Activated T-cell treated with anti-CD3 and anti-CD28 coated beads, Interleukin-2, amount 50 U/mL, for 72 hours (primary cell): ENCODE data around the gene GPR149. TPM values are rescaled to one million over a fixed set of nuclear protein-coding genes. Genes with fewer than 3 reads are reported as not detected.
"Not testable (repeated sequence)": the region's sequence is repeated elsewhere in the genome, so short reads cannot be mapped to it uniquely, and the experiment has no call there.

Experiments used
- ATAC-seq, 2 donors: fragments of 150-1000 bp; cut with Tn5 transposase; replicated peaks in 1 of 2; 2 replicates each; pipeline ENCODE4 v1.10.0; 2021; ENCODE audit warnings: moderate library complexity in 2 of 2, mild to moderate bottlenecking in 1 of 2
- DNase-seq, 2 donors: peaks; one replicate each; pipeline ENCODE4 v3.0.0; 2021 to 2022; ENCODE audit warnings: mixed read lengths in 1 of 2
- H3K27ac Mint-ChIP-seq: one replicate; pipeline ENCODE4 v1.8.0; 2022; ENCODE audit warnings: mild to moderate bottlenecking, moderate library complexity, mixed read lengths
- H3K27me3 Mint-ChIP-seq: one replicate; pipeline ENCODE4 v1.8.0; 2022; ENCODE audit warnings: low read depth, mixed read lengths
- H3K36me3 Mint-ChIP-seq, 2 donors: one replicate each; pipeline ENCODE4 v1.8.0; 2022; ENCODE audit warnings: mixed read lengths in 2 of 2, mild to moderate bottlenecking in 1 of 2; ENCODE audit not compliant: insufficient read depth in 2 of 2
- H3K4me1 Mint-ChIP-seq: one replicate; pipeline ENCODE4 v1.8.0; 2022; ENCODE audit warnings: low read depth, mixed read lengths
- H3K4me3 Mint-ChIP-seq, 2 donors: one replicate each; pipeline ENCODE4 v1.8.0; 2022; ENCODE audit warnings: mild to moderate bottlenecking in 2 of 2, mixed read lengths in 2 of 2, moderate library complexity in 2 of 2
- H3K9me3 Mint-ChIP-seq, 2 donors: one replicate each; pipeline ENCODE4 v1.8.0; 2022; ENCODE audit warnings: mixed read lengths in 2 of 2
- total RNA-seq, 2 donors: library from RNA; stranded (reverse); gene quantifications; one replicate each; pipeline ENCODE4 v1.2.3, GENCODE V29; 2022

The GPR149 gene, protein sequence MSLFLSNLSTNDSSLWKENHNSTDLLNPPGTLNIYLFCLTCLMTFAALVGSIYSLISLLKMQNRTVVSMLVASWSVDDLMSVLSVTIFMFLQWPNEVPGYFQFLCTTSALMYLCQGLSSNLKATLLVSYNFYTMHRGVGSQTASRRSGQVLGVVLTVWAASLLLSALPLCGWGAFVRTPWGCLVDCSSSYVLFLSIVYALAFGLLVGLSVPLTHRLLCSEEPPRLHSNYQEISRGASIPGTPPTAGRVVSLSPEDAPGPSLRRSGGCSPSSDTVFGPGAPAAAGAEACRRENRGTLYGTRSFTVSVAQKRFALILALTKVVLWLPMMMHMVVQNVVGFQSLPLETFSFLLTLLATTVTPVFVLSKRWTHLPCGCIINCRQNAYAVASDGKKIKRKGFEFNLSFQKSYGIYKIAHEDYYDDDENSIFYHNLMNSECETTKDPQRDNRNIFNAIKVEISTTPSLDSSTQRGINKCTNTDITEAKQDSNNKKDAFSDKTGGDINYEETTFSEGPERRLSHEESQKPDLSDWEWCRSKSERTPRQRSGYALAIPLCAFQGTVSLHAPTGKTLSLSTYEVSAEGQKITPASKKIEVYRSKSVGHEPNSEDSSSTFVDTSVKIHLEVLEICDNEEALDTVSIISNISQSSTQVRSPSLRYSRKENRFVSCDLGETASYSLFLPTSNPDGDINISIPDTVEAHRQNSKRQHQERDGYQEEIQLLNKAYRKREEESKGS
- not detected for total RNA-seq

DNA sequence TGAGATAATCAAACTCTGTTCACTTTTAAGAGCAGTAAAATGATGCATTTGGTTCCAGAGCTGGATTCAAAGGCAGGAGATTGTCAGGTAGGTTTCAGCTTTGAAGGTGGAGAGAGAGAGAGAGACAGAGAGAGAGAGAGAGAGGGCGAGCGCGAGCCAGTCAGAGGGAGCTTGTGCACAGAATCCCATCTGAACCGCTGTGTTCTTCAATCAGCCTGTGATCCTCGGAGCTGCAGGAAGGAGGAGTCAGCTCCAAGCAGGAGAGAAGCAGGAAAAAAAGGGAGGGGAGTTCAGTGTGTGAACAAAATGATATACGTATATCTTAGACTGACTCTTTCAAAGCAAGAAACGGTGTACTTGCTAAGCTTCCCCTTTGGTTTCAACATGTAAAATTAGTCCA lies at the start of gene GPR149:
Gene GPR149, minus strand, starts transcription at position 177 of the 400 bp plus-strand sequence. CDS start 575 bp downstream, outside the sequence.
- Mint-ChIP-seq H3K27me3 (peaks cover 46% of the 10 kb centered on the region), H3K36me3 (peaks cover 0 to 2% of the 10 kb centered on the region in 2 donors), H3K4me1 (no peaks in the 10 kb centered on the region), H3K4me3 (peak within 1 kb of the TSS in 1 of 2 donors; percentile 15), H3K27ac (no peak within 1 kb of the TSS), H3K9me3 (no peaks in the 10 kb centered on the region)
- no peak for DNase-seq
- ATAC-seq = no peak

DNA sequence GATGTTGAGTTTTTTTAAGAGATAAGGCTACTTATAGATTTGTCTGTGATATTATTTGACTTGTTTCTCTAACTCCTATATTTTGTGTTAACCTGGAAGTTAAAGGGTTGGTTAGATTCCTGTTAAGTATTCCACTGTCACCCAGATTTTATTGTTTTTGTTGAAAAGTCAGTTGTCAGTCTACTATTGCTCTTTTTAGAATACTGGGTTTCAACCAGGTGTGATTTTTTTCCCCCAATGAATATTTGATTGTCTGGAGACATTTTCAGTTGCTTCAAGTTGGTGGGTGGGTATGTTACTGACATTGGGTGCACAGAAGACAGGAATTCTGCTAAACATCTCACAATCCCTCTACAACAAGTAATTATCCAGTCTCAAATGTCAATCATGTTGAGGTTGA lies 43.8 kb upstream of the GPR149 start:
- Mint-ChIP-seq H3K4me1 (no peaks in the 10 kb centered on the region), H3K27ac (no peak overlapping the region), H3K36me3 (no peaks in the 10 kb centered on the region), H3K9me3 (peaks cover 2% of the 10 kb centered on the region in 2 donors), H3K4me3 (no peak overlapping the region), H3K27me3 (no peaks in the 10 kb centered on the region)
- DNase-seq (no peak), ATAC-seq (no peak)

DNA sequence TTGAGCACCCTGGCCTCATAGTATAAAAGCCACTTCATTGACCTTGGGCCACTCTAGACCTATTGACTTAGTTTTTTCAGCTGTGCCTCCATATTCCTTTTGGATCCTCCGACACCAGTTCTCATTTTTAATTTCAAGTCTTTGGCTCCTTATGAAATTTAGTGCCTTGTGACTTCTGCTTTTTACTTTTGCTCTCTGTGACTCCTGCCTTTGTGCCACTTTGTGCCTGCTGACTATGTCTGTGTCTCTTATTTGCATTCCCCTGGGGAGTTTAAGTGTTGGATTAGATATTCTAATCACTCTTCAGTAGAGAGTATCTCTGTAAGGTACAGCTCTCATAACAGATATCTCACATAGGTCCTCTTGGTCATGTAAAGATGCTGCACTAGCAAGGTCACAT lies 39.6 kb upstream of the GPR149 start:
- ATAC-seq (no peak), DNase-seq (no peak)
- no peaks in the 10 kb centered on the region for H3K4me1 Mint-ChIP-seq
- no peaks in the 10 kb centered on the region for H3K27me3 Mint-ChIP-seq
- H3K4me3 Mint-ChIP-seq = no peak overlapping the region
- H3K27ac Mint-ChIP-seq = no peak overlapping the region
- no peaks in the 10 kb centered on the region for H3K9me3 Mint-ChIP-seq
- H3K36me3 Mint-ChIP-seq = no peaks in the 10 kb centered on the region

DNA sequence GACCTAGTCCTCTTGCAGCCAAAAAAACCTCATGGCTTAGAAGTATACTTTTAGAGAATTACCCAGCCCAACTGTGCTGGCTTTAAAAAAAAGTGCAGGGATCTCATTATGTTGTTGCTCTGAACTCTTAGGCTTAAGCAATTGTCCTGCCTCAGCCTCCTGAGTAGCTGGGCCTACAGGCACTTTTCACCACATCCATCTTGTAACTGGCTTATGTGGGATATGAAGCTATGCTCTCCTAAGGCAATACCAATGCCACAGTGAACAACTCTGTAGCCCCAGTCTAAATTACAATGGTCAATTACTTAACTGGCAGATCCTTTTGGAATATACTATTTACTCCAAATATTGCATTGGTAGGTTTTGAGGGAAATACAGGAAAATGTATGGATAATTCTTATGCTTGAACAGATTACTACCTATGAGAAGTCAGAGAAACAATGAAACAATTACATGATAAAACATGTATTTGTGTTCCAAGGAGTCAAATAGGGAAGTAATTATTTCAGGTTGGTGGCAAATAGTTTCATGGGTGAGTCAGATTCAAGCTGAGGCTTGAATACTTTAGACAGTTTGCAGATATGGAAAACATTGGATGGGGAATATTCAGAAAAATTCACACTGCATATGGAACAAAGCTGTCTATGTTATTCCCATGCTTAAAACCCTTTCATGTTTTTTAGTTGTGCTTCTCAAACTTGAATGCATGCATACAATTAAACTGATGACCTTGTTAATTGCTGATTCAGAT lies 34.6 kb upstream of the GPR149 start:
- no peaks in the 10 kb centered on the region for H3K36me3 Mint-ChIP-seq
- no peaks in the 10 kb centered on the region for H3K4me1 Mint-ChIP-seq
- H3K9me3 Mint-ChIP-seq = no peaks in the 10 kb centered on the region
- no peaks in the 10 kb centered on the region for H3K27me3 Mint-ChIP-seq
- H3K4me3 Mint-ChIP-seq = no peak overlapping the region
- no peak overlapping the region for H3K27ac Mint-ChIP-seq
- DNase-seq (no peak), ATAC-seq (no peak)

DNA sequence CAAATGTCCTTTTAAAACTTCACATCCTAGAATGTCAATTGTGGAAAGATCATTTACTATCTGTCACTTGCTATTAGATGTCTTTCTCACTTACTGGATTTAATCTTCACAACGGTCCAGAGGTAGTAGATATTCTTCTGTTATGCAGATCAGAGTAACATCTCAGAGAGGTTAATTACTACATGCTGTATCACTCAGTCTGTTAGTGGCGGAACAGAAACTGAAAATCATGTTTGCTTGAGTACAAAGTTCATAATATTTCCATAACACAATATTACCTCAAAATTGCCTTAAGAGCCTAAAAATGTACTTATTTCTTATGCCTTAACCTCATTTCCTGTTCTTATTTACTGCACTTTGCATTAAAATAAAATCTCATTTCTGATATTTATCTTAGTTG lies 28.6 kb upstream of the GPR149 start:
- no peak overlapping the region for H3K27ac Mint-ChIP-seq
- DNase-seq (no peak), ATAC-seq (no peak)
- no peaks in the 10 kb centered on the region for H3K9me3 Mint-ChIP-seq
- no peaks in the 10 kb centered on the region for H3K27me3 Mint-ChIP-seq
- no peaks in the 10 kb centered on the region for H3K4me1 Mint-ChIP-seq
- H3K4me3 Mint-ChIP-seq = no peak overlapping the region
- H3K36me3 Mint-ChIP-seq = no peaks in the 10 kb centered on the region

DNA sequence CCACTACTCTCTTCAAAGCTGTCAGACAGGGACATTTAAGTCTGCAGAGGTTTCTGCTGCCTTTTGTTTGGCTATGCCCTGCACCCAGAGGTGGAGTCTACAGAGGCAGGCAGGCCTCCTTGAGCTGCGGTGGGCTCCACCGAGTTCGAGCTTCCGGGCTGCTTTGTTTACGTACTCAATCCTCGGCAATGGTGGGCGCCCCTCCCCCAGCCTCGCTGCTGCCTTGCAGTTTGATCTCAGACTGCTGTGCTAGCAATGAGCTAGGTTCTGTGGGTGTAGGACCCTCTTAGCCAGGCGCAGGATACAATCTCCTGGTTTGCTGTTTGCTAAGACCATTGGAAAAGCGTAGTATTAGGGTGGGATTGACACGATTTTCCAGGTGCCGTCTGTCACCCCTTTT lies 9.1 kb upstream of the GPR149 start:
- H3K9me3 Mint-ChIP-seq, H3K27ac Mint-ChIP-seq, H3K36me3 Mint-ChIP-seq, H3K4me3 Mint-ChIP-seq, ATAC-seq, H3K27me3 Mint-ChIP-seq, H3K4me1 Mint-ChIP-seq, DNase-seq: not testable (repeated sequence)

DNA sequence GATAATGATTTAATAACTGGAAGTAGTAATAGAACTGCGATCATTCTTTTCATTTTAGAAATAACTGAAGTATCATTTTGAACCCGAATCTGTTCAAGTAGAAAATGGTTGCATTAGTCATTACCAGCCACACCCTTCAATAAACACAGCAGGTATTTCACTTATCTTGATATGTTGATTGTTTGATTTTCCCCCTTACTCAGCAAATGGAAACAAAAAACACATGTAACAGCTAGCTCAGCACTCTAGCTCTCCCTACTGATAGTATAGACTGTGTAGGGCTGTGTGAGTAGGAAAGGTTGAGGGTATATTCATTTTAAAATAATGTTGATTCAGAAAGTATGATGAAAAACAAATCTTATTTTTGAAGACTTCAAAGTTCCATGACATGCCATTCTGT lies 1.1 kb upstream of the GPR149 start:
- ATAC-seq (no peak), DNase-seq (no peak)
- Mint-ChIP-seq H3K36me3 (peaks cover 0 to 2% of the 10 kb centered on the region in 2 donors), H3K27me3 (peaks cover 46% of the 10 kb centered on the region), H3K4me3 (no peak overlapping the region), H3K9me3 (peaks cover 0 to 2% of the 10 kb centered on the region in 2 donors), H3K27ac (no peak overlapping the region), H3K4me1 (no peaks in the 10 kb centered on the region)

DNA sequence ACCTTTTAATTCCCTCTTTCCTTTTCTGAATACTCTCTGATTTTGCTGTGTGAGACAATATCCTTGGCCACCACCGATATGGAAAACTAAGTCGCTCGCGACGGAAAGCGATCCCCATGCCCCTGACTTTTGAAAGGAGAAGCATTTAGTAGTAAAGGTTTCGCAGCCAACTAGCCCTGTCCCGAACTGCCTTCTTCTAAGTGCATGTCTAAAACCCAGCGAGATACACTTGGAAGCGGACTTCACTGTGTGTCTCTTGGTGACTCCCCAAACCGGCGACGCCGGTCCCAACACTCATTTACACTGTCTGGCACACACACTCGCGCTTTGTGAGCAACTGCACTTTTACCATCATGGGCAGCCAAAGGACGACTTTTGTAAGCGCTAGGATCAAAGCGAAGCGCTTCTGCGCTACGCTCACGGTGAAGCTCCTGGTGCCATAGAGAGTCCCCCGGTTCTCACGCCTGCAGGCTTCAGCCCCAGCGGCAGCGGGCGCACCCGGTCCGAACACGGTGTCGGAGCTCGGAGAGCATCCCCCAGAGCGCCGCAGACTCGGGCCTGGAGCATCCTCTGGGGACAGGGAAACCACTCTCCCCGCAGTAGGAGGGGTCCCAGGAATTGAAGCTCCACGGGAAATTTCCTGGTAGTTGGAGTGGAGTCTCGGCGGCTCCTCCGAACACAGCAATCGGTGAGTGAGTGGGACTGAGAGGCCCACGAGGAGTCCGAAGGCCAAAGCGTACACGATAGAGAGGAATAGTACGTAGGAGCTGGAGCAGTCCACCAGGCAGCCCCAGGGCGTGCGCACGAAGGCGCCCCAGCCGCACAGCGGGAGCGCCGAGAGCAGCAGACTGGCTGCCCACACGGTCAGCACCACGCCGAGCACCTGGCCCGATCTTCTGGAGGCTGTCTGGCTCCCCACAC lies 1.4 kb downstream of the GPR149 start:
- DNase-seq (no peak), ATAC-seq (peak in 1 of 2 donors; percentile 24)
- Mint-ChIP-seq H3K36me3 (peaks cover 0 to 2% of the 10 kb centered on the region in 2 donors), H3K27ac (no peak overlapping the region), H3K4me1 (no peaks in the 10 kb centered on the region), H3K9me3 (no peaks in the 10 kb centered on the region), H3K27me3 (peaks cover 46% of the 10 kb centered on the region), H3K4me3 (peak overlapping the region; percentile 15 to 33)

DNA sequence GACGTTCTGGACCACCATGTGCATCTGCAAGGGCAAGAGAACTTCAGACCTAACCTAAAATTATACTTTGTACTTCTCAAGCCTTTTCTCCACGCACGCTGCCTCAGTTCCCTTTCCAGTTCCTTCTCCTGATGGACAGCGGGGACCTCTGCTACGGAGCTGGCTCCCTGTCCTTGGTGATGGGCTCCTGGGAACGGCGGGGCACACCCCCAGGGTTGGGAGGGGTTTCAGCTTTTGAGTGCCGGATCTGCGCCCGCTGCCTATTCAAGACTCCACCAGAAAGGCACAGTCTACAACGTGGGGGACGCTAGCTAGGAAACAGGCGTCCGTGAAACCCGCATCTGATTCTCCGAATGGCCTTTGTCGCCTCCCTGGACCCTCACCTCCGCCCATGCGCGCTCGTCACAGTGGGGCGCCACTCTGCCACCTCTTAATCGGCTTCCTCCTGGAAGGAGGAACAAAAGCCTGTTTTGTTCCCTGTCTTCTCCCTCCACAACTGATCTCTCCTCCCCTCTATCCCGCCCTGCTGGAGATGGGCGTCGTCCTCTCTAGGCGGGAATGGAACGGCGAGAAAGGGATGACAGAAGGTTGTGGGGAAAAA lies 2.2 kb downstream of the GPR149 start:
- DNase-seq (no peak), ATAC-seq (no peak)
- H3K27ac Mint-ChIP-seq = no peak overlapping the region
- no peaks in the 10 kb centered on the region for H3K4me1 Mint-ChIP-seq
- peaks cover 0 to 2% of the 10 kb centered on the region in 2 donors for H3K36me3 Mint-ChIP-seq
- H3K27me3 Mint-ChIP-seq = peaks cover 46% of the 10 kb centered on the region
- no peak overlapping the region for H3K4me3 Mint-ChIP-seq
- no peaks in the 10 kb centered on the region for H3K9me3 Mint-ChIP-seq

DNA sequence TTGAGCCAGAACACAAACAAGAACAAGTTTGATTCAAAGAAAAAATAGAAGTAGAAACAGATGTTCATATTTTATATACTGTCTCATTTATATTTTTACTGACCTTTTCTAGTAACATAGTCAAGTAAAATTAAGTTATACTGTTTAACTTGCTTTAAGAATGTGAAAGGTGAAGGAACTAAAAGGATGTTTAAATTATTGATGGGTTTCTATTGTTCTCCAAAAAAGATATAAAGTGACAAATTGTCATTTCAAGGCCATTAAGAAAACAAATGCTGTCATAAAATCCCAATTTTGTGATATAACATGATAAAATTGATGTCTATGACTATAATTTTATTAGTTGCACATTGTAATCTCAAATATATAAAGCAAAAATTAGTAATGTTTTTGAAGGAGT lies 7.3 kb downstream of the GPR149 start:
- no peaks in the 10 kb centered on the region for H3K4me1 Mint-ChIP-seq
- H3K27me3 Mint-ChIP-seq = peaks cover 14% of the 10 kb centered on the region
- no peak overlapping the region for H3K4me3 Mint-ChIP-seq
- ATAC-seq (no peak), DNase-seq (no peak)
- no peaks in the 10 kb centered on the region for H3K9me3 Mint-ChIP-seq
- H3K27ac Mint-ChIP-seq = no peak overlapping the region
- H3K36me3 Mint-ChIP-seq = no peaks in the 10 kb centered on the region

DNA sequence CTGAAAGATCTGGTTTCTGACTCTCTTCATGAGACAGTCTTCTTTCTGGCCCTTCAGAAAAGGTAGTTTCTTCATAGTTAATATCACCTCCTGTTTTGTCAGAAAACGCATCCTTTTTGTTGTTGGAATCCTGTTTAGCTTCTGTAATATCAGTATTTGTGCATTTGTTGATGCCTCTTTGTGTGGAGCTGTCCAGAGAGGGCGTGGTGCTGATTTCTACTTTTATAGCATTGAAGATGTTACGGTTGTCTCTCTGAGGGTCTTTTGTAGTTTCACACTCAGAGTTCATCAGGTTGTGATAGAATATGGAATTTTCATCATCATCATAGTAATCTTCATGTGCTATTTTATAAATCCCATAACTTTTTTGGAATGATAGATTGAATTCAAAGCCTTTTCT lies 8.9 kb downstream of the GPR149 start:
- no peak for DNase-seq
- no peak for ATAC-seq
- no peak overlapping the region for H3K4me3 Mint-ChIP-seq
- no peaks in the 10 kb centered on the region for H3K9me3 Mint-ChIP-seq
- no peaks in the 10 kb centered on the region for H3K36me3 Mint-ChIP-seq
- H3K4me1 Mint-ChIP-seq = no peaks in the 10 kb centered on the region
- no peaks in the 10 kb centered on the region for H3K27me3 Mint-ChIP-seq
- no peak overlapping the region for H3K27ac Mint-ChIP-seq
